Liver (tissue), 9 donors: ENCODE results near the gene DOCK8. TPM values are rescaled to one million over a fixed set of nuclear protein-coding genes. Genes with fewer than 3 reads are reported as not detected.

Experiments used
- DNase-seq: peaks from one replicate; pipeline ENCODE4 v3.0.0-alpha.2; 2017; ENCODE audit warnings: low spot score
- H3K27ac ChIP-seq, 2 donors: one replicate each; pipeline ENCODE4 v1.7.0; 2013; ENCODE audit warnings: inconsistent platforms in 2 of 2, low read length in 2 of 2, control low read depth in 1 of 2, low read depth in 1 of 2, mild to moderate bottlenecking in 1 of 2
- H3K27me3 ChIP-seq, 4 donors: one replicate each; pipeline versions ENCODE4 v1.6.1 to v1.7.0; 2013; ENCODE audit warnings: low read length in 3 of 4, inconsistent platforms in 1 of 4, mild to moderate bottlenecking in 1 of 4, moderate library complexity in 1 of 4; ENCODE audit not compliant: control insufficient read depth in 4 of 4, insufficient read depth in 4 of 4
- H3K36me3 ChIP-seq, 4 donors: one replicate each; pipeline versions ENCODE4 v1.6.1 to v1.7.0; 2013; ENCODE audit warnings: low read length in 3 of 4, mild to moderate bottlenecking in 3 of 4, low read depth in 1 of 4, moderate library complexity in 1 of 4; ENCODE audit not compliant: control insufficient read depth in 4 of 4, insufficient read depth in 3 of 4
- H3K4me1 ChIP-seq, 4 donors: one replicate each; pipeline versions ENCODE4 v1.6.1 to v1.7.0; 2013; ENCODE audit warnings: low read length in 3 of 4, mild to moderate bottlenecking in 3 of 4, moderate library complexity in 1 of 4; ENCODE audit not compliant: control insufficient read depth in 4 of 4, insufficient read depth in 4 of 4
- H3K4me3 ChIP-seq, 3 donors: one replicate each; pipeline versions ENCODE4 v1.6.1 to v1.7.0; 2013; ENCODE audit warnings: low read length in 3 of 3, control low read depth in 1 of 3, low read depth in 1 of 3, mild to moderate bottlenecking in 1 of 3
- H3K9ac ChIP-seq, 2 donors: one replicate each; pipeline ENCODE4 v1.7.0; 2013; ENCODE audit warnings: low read length in 2 of 2, mild to moderate bottlenecking in 2 of 2, moderate library complexity in 2 of 2, control low read depth in 1 of 2, low read depth in 1 of 2
- H3K9me3 ChIP-seq, 4 donors: one replicate each; pipeline versions ENCODE4 v1.6.1 to v1.7.0; 2013; ENCODE audit warnings: low read length in 3 of 4; ENCODE audit not compliant: control insufficient read depth in 4 of 4
- ATF3 ChIP-seq: IDR thresholded peaks from 2 replicates; pipeline ENCODE4 v1.6.1; 2016; ENCODE audit warnings: antibody characterized with exemption
- CTCF ChIP-seq: fragments of 150-350 bp; IDR thresholded peaks from 2 replicates; pipeline ENCODE4 v1.5.1; 2017; ENCODE audit warnings: improper control_type of control experiment, low read depth, low read length; ENCODE audit not compliant: missing input control
- EGR1 ChIP-seq, 2 donors: IDR thresholded peaks; 2 replicates each; pipeline ENCODE4 v1.6.1; 2016 to 2018; ENCODE audit warnings: antibody characterized with exemption in 2 of 2, low read depth in 2 of 2
- FOXA1 ChIP-seq: IDR thresholded peaks from 2 replicates; pipeline ENCODE4 v1.6.1; 2016; ENCODE audit warnings: antibody characterized with exemption
- FOXA2 ChIP-seq: IDR thresholded peaks from 2 replicates; pipeline ENCODE4 v1.6.1; 2016; ENCODE audit warnings: antibody characterized with exemption
- GABPA ChIP-seq, 2 donors: IDR thresholded peaks in 1 of 2; conservative IDR thresholded peaks in 1 of 2; 2 replicates each; pipeline ENCODE4 v1.6.1; 2016; ENCODE audit warnings: antibody characterized with exemption in 2 of 2, mild to moderate bottlenecking in 1 of 2, moderate library complexity in 1 of 2
- HNF4A ChIP-seq, 2 donors: conservative IDR thresholded peaks; 2 replicates each; pipeline ENCODE4 v1.6.1; 2016; ENCODE audit warnings: antibody characterized with exemption in 2 of 2, mild to moderate bottlenecking in 2 of 2
- HNF4G ChIP-seq: IDR thresholded peaks from 2 replicates; pipeline ENCODE4 v1.6.1; 2016; ENCODE audit warnings: antibody characterized with exemption
- JUND ChIP-seq, 2 donors: IDR thresholded peaks; 2 replicates each; pipeline ENCODE4 v1.6.1; 2016; ENCODE audit warnings: antibody characterized with exemption in 2 of 2
- MAX ChIP-seq: IDR thresholded peaks from 2 replicates; pipeline ENCODE4 v1.6.1; 2016; ENCODE audit warnings: antibody characterized with exemption
- NR2F2 ChIP-seq: IDR thresholded peaks from 2 replicates; pipeline ENCODE4 v1.6.1; 2016; ENCODE audit warnings: antibody characterized with exemption
- RAD21 ChIP-seq, 2 donors: IDR thresholded peaks; 2 replicates each; pipeline ENCODE4 v1.6.1; 2016; ENCODE audit warnings: antibody characterized with exemption in 2 of 2, mild to moderate bottlenecking in 2 of 2
- REST ChIP-seq: IDR thresholded peaks from 2 replicates; pipeline ENCODE4 v1.6.1; 2016; ENCODE audit warnings: antibody characterized with exemption, mild to moderate bottlenecking
- RXRA ChIP-seq, 2 donors: IDR thresholded peaks; 2 replicates each; pipeline ENCODE4 v1.6.1; 2017 to 2018; ENCODE audit warnings: antibody characterized with exemption in 2 of 2, mild to moderate bottlenecking in 1 of 2
- SP1 ChIP-seq: IDR thresholded peaks from 2 replicates; pipeline ENCODE4 v1.6.1; 2018; ENCODE audit warnings: antibody characterized with exemption, mild to moderate bottlenecking
- TAF1 ChIP-seq: conservative IDR thresholded peaks from 2 replicates; pipeline ENCODE4 v1.6.1; 2016; ENCODE audit warnings: antibody characterized with exemption, mild to moderate bottlenecking
- YY1 ChIP-seq: IDR thresholded peaks from 2 replicates; pipeline ENCODE4 v1.6.1; 2016; ENCODE audit warnings: antibody characterized with exemption, mild to moderate bottlenecking
- ZBTB33 ChIP-seq: IDR thresholded peaks from 2 replicates; pipeline ENCODE4 v1.6.1; 2016; ENCODE audit warnings: antibody characterized with exemption
- WGBS: extraction: QIAGEN DNeasy Blood & Tissue Kit; methylation state at CpG from one replicate; pipeline ENCODE4 v1.1.7; 2013; 5-methylcytosine and 5-hydroxymethylcytosine counted together
- polyA plus RNA-seq, 2 donors: library from polyadenylated mRNA; stranded (reverse) in 1 of 2; unstranded in 1 of 2; fragments of 200-250 nt in 1 of 2; fragments of >200 nt in 1 of 2; fragmentation: Nextera tagmentation in 1 of 2; extraction: Ambion mirVana in 1 of 2; gene quantifications; one replicate each; pipeline versions ENCODE4 v1.2.1 to v1.2.3, GENCODE V29; 2013 to 2015
- total RNA-seq, 2 donors: library from RNA; depleted of rRNA; stranded (reverse); fragments of >200 nt; gene quantifications; one replicate each; pipeline ENCODE4 v1.2.3, GENCODE V29; 2014
- donor health status: healthy.
- donor health status: healthy.
- donor health status: healthy.
- donor health status: healthy.
- donor health status: healthy.

DOCK8 gene
- total and polyA plus RNA-seq, 4 donors = 3.8 to 22.6 (median 7.4) TPM

GRCh38 chr9:278651-279050 is 64.0 kb downstream of the DOCK8 start:
- Histone ChIP-seq H3K9me3 (peaks cover 0 to 1% (median 0%) of the 10 kb centered on the region in 4 donors), H3K4me3 (no peak overlapping the region), H3K4me1 (no peaks in the 10 kb centered on the region), H3K27ac (no peak overlapping the region), H3K27me3 (no peaks in the 10 kb centered on the region), H3K9ac (no peak overlapping the region), H3K36me3 (no peaks in the 10 kb centered on the region)
- WGBS = 77% methylated on average over 8 of the region's 8 CpGs
- DNase-seq = no peak
- TF ChIP-seq JUND (IDR thresholded peaks at IDR 0.05) (no peak), HNF4G (no peak)

- no peak for DNase-seq
- Histone ChIP-seq H3K4me1 (no peaks in the 10 kb centered on the region), H3K4me3 (no peak overlapping the region), H3K9ac (no peak overlapping the region), H3K27me3 (no peaks in the 10 kb centered on the region), H3K36me3 (no peaks in the 10 kb centered on the region), H3K9me3 (peaks cover 0 to 1% (median 0%) of the 10 kb centered on the region in 4 donors), H3K27ac (no peak overlapping the region)
- TF ChIP-seq FOXA2 = no peak
- no peak for TF ChIP-seq CTCF
- TF ChIP-seq NR2F2 = no peak
- TF ChIP-seq RAD21 (IDR thresholded peaks at IDR 0.05) = no peak
- no peak for TF ChIP-seq JUND (IDR thresholded peaks at IDR 0.05)
- TF ChIP-seq YY1 = no peak
- no peak for TF ChIP-seq ATF3
- TF ChIP-seq TAF1 = no peak
- no peak for TF ChIP-seq ZBTB33
- no peak for TF ChIP-seq MAX
- no peak for TF ChIP-seq HNF4G
- TF ChIP-seq HNF4A (conservative IDR thresholded peaks at IDR 0.05) = no peak
- no peak for TF ChIP-seq FOXA1
- TF ChIP-seq SP1 = no peak
- TF ChIP-seq EGR1 (IDR thresholded peaks at IDR 0.05; ENCODE audit: low read depth in 2 of 2) = no peak
- TF ChIP-seq REST = no peak
- no peak for TF ChIP-seq GABPA (IDR thresholded peaks at IDR 0.05 in 1 of 2, conservative IDR thresholded peaks at IDR 0.05 in 1 of 2)
- TF ChIP-seq RXRA (IDR thresholded peaks at IDR 0.05) = no peak
- 80% methylated on average over 4 of the region's 4 CpGs for WGBS
Measured at GRCh38 chr9:279674-280073, 65.0 kb downstream of the DOCK8 start.
